ENCODE data around the gene CSRP1. TPM values are rescaled to one million over a fixed set of nuclear protein-coding genes. Genes with fewer than 3 reads are reported as not detected.

The CSRP1 gene
- total and polyA plus RNA-seq, 9 of the 15 experiments (the other 6 are each of a cell fraction or from before 2014, with no cell fraction given), result 6.8 to 39.4 (median 23.7) TPM

- TF ChIP-seq E2F6 (IDR thresholded peaks at IDR 0.05; ENCODE audit: borderline replicate concordance in 1 of 2, extremely low read depth in 1 of 2, insufficient read depth in 1 of 2, insufficient read length in 1 of 2, low read depth in 1 of 2, low read length in 1 of 2, poor library complexity in 1 of 2, severe bottlenecking in 1 of 2) (peak in 1 of 2 experiments; percentile 50), ATF3 (IDR thresholded peaks at IDR 0.05) (peak; percentile 96), ATF3 (CRISPR knock-in tag; conservative IDR thresholded peaks at IDR 0.05) (peak; percentile 76; the same call in 1 of the 2 replicates), HES1 (IDR thresholded peaks at IDR 0.05; ENCODE audit: low read depth) (no peak), MYNN (IDR thresholded peaks at IDR 0.05) (peak; percentile 59; the same call in 1 of the 2 replicates), MYNN (CRISPR knock-in tag; IDR thresholded peaks at IDR 0.05) (no peak), ZBTB12 (CRISPR knock-in tag; IDR thresholded peaks at IDR 0.05) (0 out of 2 replicates have a peak, but pooled peaks have one; percentile 3), CXXC5 (CRISPR knock-in tag; IDR thresholded peaks at IDR 0.05) (peak; percentile 37), ZNF398 (CRISPR knock-in tag; IDR thresholded peaks at IDR 0.05) (no peak), SP1 (CRISPR knock-in tag; IDR thresholded peaks at IDR 0.05) (0 out of 2 replicates have a peak, but pooled peaks have one; percentile 38), CREM (IDR thresholded peaks at IDR 0.05; ENCODE audit: low read depth) (peak; percentile 45; the same call in 1 of the 2 replicates), CREB3 (tag; conservative IDR thresholded peaks at IDR 0.05; ENCODE audit: low read depth) (0 out of 2 replicates have a peak, but pooled peaks have one; percentile 25), SFPQ (IDR thresholded peaks at IDR 0.05; ENCODE audit: low read depth, low read length) (no peak), CBX3 (IDR thresholded peaks at IDR 0.05; ENCODE audit: borderline replicate concordance in 1 of 2, low read length in 2 of 2) (no peak; a peak in 1 of 3 replicates), HNRNPLL (IDR thresholded peaks at IDR 0.05; ENCODE audit: low read depth, low read length, poor library complexity, severe bottlenecking) (no peak)
Observed at GRCh38 chr1:201461645-201462441, 45.1 kb downstream of the CSRP1 start (continued).
